ENCODE results near the gene PSMB11.

DNA sequence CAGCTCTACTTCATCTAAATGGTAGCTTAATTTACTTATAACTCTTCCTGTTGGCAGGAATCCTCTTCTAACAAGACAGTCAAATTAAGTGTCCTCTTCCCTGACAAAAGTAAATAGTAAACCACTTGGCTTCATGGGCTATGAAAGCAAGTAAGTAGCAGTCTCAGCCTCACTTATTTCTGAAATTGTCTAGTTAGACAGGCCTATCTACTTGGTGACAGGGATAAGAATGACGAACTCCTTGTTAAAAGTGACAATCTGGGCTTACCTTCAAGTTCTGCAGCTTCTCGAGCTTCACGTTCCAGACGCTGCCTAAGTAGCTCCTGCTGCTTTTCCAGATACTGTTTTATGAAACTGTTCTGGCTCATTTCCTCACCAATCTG is 48.2 kb downstream of the PSMB11 start:
- TF ChIP-seq CTCF (IDR thresholded peaks at IDR 0.05) (no peak), POLR2A (IDR thresholded peaks at IDR 0.05) (no peak), EP300 (IDR thresholded peaks at IDR 0.05) (no peak)
